Hepatocyte (in vitro differentiated cells): ENCODE data around the gene TMEM123.

Experiments
- EZH2 ChIP-seq: fragments of 200-600 bp; sonication (generic); IDR thresholded peaks from 2 replicates; pipeline ENCODE4 v1.6.1; 2016; ENCODE audit warnings: antibody characterized with exemption, mild to moderate bottlenecking, borderline replicate concordance
- EZH2phosphoT487 ChIP-seq: fragments of 200-600 bp; sonication (generic); IDR thresholded peaks from one replicate; pipeline ENCODE4 v1.6.1; 2018; ENCODE audit warnings: antibody characterized with exemption, mild to moderate bottlenecking, low read depth, moderate library complexity; ENCODE audit not compliant: unreplicated experiment, severe bottlenecking
- TF ChIP-seq, protein P1 (sequence below): fragments of 200-600 bp; sonication (generic); IDR thresholded peaks from 2 replicates; pipeline ENCODE4 v1.5.1; 2016; ENCODE audit warnings: antibody characterized with exemption, mild to moderate bottlenecking; ENCODE audit not compliant: poor library complexity

DNA sequence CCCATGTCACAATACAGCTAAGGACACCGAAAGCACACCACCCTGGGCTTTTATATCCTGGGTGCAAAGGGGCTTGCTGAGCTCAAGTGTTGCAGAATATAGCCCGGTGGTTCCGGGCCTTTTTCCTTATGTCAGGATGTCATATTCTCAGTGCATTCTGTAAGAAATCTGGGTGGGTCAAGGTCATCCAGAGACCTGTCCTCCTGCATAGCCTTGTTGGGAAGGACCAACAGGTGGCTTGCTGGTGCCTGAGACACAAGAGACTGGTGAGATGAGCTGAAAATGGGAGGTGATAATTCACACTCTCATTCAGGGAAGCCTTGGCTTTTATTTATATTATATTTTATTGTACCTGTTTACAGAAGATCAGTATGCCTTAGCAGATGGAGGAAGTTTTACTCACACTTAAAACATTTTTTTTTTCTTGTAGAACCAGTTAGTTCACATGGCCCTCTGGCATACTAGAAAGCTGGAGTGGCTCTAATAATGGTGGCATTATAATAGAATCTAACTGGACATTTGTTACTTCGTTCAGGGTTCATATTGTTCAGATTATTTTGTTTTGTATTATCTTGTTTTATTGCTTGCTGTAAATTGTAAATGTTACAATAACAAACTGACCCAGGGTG is 14.6 kb upstream of the TMEM123 start:
- TF ChIP-seq, protein P1, sequence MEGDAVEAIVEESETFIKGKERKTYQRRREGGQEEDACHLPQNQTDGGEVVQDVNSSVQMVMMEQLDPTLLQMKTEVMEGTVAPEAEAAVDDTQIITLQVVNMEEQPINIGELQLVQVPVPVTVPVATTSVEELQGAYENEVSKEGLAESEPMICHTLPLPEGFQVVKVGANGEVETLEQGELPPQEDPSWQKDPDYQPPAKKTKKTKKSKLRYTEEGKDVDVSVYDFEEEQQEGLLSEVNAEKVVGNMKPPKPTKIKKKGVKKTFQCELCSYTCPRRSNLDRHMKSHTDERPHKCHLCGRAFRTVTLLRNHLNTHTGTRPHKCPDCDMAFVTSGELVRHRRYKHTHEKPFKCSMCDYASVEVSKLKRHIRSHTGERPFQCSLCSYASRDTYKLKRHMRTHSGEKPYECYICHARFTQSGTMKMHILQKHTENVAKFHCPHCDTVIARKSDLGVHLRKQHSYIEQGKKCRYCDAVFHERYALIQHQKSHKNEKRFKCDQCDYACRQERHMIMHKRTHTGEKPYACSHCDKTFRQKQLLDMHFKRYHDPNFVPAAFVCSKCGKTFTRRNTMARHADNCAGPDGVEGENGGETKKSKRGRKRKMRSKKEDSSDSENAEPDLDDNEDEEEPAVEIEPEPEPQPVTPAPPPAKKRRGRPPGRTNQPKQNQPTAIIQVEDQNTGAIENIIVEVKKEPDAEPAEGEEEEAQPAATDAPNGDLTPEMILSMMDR, result no peak
- TF ChIP-seq EZH2 (no peak), EZH2phosphoT487 (no peak)
